HUES6 (cell line): ENCODE measurements around the gene SMYD2.

Source experiments
- H3K27ac ChIP-seq: 2 replicates; pipeline ENCODE4 v1.7.0; 2013; ENCODE audit warnings: low read depth, mild to moderate bottlenecking, low read length, inconsistent platforms
- H3K27me3 ChIP-seq: 2 replicates; pipeline ENCODE4 v1.6.1; 2013; ENCODE audit warnings: low read length; ENCODE audit not compliant: control insufficient read depth, insufficient read depth
- H3K36me3 ChIP-seq: 2 replicates; pipeline ENCODE4 v1.6.1; 2013; ENCODE audit warnings: low read length; ENCODE audit not compliant: control insufficient read depth, insufficient read depth
- H3K4me1 ChIP-seq: 2 replicates; pipeline ENCODE4 v1.6.1; 2013; ENCODE audit warnings: low read length; ENCODE audit not compliant: control insufficient read depth, insufficient read depth
- H3K4me3 ChIP-seq: 2 replicates; pipeline ENCODE4 v1.5.1; 2013; ENCODE audit warnings: low read depth, low read length
- H3K9ac ChIP-seq: one replicate; pipeline ENCODE4 v1.6.1; 2013; ENCODE audit warnings: mild to moderate bottlenecking, low read length
- H3K9me3 ChIP-seq: 2 replicates; pipeline ENCODE4 v1.6.1; 2013; ENCODE audit warnings: low read depth, low read length; ENCODE audit not compliant: control insufficient read depth, insufficient read depth

SMYD2 gene

GRCh38 chr1:214367841-214368240 is 86.9 kb downstream of the SMYD2 start:
- H3K27ac ChIP-seq, result no peak overlapping the region
- no peaks in the 10 kb centered on the region for H3K9me3 ChIP-seq
- H3K27me3 ChIP-seq, result no peaks in the 10 kb centered on the region
- H3K4me1 ChIP-seq, result peaks cover 22% of the 10 kb centered on the region; the same call in 1 of the 2 replicates
- peaks cover 76% of the 10 kb centered on the region for H3K36me3 ChIP-seq
- no peak overlapping the region for H3K9ac ChIP-seq
- no peak overlapping the region for H3K4me3 ChIP-seq

GRCh38 chr1:214369364-214369763 is 88.4 kb downstream of the SMYD2 start:
- Histone ChIP-seq H3K27ac (no peak overlapping the region), H3K36me3 (peaks cover 70% of the 10 kb centered on the region), H3K9me3 (no peaks in the 10 kb centered on the region), H3K27me3 (no peaks in the 10 kb centered on the region), H3K4me3 (no peak overlapping the region), H3K9ac (no peak overlapping the region), H3K4me1 (peaks cover 16% of the 10 kb centered on the region; the same call in 1 of the 2 replicates)

DNA sequence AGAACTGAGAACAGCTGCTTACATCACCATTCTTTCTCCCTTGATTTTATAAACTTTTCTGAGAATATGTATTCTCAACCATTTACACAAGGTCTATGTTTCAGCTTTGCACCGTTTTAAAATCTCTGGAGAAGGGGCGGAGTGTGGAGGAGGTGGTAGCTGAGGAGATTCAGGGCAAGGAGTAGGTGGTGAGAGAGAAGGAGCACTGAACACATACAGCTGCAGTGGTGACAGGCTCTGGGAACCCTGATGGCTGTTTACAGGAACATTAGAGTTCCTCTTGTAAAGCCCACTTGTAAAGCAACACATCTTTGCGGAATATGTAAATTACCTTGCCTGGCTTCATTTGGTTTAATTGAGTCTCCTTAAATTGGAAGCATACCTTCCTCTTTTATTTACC is 89.7 kb downstream of the SMYD2 start:
- Histone ChIP-seq H3K9me3 (no peaks in the 10 kb centered on the region), H3K4me3 (no peak overlapping the region), H3K36me3 (peaks cover 67% of the 10 kb centered on the region), H3K9ac (no peak overlapping the region), H3K27me3 (no peaks in the 10 kb centered on the region), H3K4me1 (peaks cover 15% of the 10 kb centered on the region; the same call in 1 of the 2 replicates), H3K27ac (no peak overlapping the region)

- no peak overlapping the region for H3K27ac ChIP-seq
- no peak overlapping the region for H3K4me3 ChIP-seq
- H3K9ac ChIP-seq, result no peak overlapping the region
- H3K27me3 ChIP-seq, result no peaks in the 10 kb centered on the region
- no peaks in the 10 kb centered on the region for H3K9me3 ChIP-seq
- peaks cover 15% of the 10 kb centered on the region; the same call in 1 of the 2 replicates for H3K4me1 ChIP-seq
- H3K36me3 ChIP-seq, result peaks cover 77% of the 10 kb centered on the region
These were observed 91.1 kb downstream of the SMYD2 start for GRCh38 chr1:214372092-214372491.

DNA sequence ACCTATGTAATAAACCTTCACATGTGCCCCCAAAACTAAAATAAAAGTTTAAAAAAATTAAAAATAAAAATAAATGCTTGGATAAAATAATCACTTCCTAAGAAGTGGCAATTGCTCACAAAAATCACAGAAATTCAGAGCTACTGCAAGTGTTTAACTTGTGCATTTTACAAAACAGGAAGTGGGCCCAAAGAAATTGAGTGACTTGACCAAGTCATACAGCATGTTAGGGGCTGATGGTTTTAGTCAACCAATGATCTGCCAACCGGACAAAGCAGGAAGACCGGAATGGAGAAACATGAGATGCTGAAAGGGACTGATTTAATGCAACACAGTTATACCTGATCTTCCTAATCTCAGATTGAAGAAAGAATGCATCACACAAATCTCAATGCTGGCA is 96.5 kb downstream of the SMYD2 start:
- no peaks in the 10 kb centered on the region for H3K27me3 ChIP-seq
- H3K27ac ChIP-seq, result no peak overlapping the region
- peaks cover 40% of the 10 kb centered on the region for H3K4me1 ChIP-seq
- no peaks in the 10 kb centered on the region for H3K9me3 ChIP-seq
- H3K9ac ChIP-seq, result no peak overlapping the region
- H3K36me3 ChIP-seq, result peaks cover 65% of the 10 kb centered on the region
- no peak overlapping the region for H3K4me3 ChIP-seq

GRCh38 chr1:214377886-214378285 is 96.9 kb downstream of the SMYD2 start:
- no peak overlapping the region for H3K27ac ChIP-seq
- H3K36me3 ChIP-seq, result peaks cover 66% of the 10 kb centered on the region
- H3K9ac ChIP-seq, result no peak overlapping the region
- H3K27me3 ChIP-seq, result no peaks in the 10 kb centered on the region
- no peaks in the 10 kb centered on the region for H3K9me3 ChIP-seq
- no peak overlapping the region for H3K4me3 ChIP-seq
- peaks cover 39% of the 10 kb centered on the region for H3K4me1 ChIP-seq

GRCh38 chr1:214378492-214378891 is 97.5 kb downstream of the SMYD2 start:
- Histone ChIP-seq H3K36me3 (peaks cover 72% of the 10 kb centered on the region), H3K4me3 (no peak overlapping the region), H3K4me1 (peaks cover 39% of the 10 kb centered on the region), H3K27ac (peak overlapping the region; percentile 91; the same call in 1 of the 2 replicates), H3K9me3 (no peaks in the 10 kb centered on the region), H3K27me3 (no peaks in the 10 kb centered on the region), H3K9ac (peak overlapping the region; percentile 44)

DNA sequence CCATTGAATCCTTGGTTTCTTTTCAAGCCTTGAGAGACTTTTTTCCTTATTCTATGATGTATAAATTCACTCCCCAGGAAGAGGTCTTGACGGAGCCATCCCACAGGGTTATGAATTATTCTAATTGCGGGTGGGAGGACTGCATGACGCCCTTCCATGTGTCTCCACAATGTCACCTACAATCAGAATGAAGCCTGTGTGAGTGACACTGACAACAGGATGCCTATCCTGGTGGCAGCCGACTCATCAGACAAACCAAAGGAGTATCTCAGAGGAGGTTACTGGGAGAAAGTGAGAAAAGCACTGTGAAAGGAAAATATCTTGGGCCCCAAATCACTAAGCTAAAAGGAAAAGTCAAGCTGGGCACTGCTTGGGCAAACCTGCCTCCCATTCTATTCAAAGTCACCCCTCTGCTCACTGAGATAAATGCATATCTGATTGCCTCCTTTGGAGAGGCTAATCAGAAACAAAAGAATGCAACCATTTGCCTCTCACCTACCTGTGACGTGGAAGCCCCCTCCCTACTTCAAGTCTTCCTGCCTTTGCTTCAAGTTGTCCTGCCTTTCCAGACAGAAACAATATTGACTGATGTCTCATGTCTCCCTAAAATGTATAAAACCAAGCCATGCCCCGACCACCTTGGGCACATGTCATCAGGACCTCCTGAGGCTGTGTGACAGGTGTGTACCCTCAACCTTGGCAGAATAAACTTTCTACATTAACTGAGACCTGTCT is 98.4 kb downstream of the SMYD2 start:
- Histone ChIP-seq H3K4me1 (peaks cover 39% of the 10 kb centered on the region), H3K27me3 (no peaks in the 10 kb centered on the region), H3K4me3 (no peak overlapping the region), H3K9ac (peak overlapping the region; percentile 44), H3K27ac (peak overlapping the region; percentile 91), H3K9me3 (no peaks in the 10 kb centered on the region), H3K36me3 (peaks cover 73% of the 10 kb centered on the region)

DNA sequence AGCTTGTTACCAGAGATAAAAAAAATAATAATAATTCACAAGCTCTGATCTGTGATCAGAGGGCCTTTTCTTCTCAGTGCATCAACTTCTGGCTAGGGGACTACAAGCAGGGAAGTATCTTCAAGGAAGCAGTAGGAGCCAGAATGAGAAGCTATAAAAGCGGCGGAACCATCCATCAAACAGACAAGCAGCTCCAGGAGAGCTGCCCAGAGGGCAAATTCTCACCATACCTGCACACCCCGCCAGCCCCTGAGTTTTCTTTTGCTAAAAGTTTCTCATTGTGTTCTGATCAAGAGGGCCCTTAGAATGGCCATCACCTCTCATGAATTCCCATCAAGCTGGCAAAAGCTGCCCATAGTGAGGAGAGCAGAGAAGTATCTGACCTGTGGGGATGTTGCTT is 99.4 kb downstream of the SMYD2 start:
- peak overlapping the region; percentile 91 for H3K27ac ChIP-seq
- peaks cover 76% of the 10 kb centered on the region for H3K36me3 ChIP-seq
- peaks cover 39% of the 10 kb centered on the region for H3K4me1 ChIP-seq
- peak overlapping the region; percentile 33 for H3K9ac ChIP-seq
- H3K27me3 ChIP-seq, result no peaks in the 10 kb centered on the region
- no peaks in the 10 kb centered on the region for H3K9me3 ChIP-seq
- H3K4me3 ChIP-seq, result no peak overlapping the region

GRCh38 chr1:214380986-214381695 is 100.2 kb downstream of the SMYD2 start:
- Histone ChIP-seq H3K9me3 (no peaks in the 10 kb centered on the region), H3K36me3 (peaks cover 79% of the 10 kb centered on the region), H3K4me3 (no peak overlapping the region), H3K27me3 (no peaks in the 10 kb centered on the region), H3K4me1 (peaks cover 39% of the 10 kb centered on the region), H3K9ac (no peak overlapping the region), H3K27ac (peak overlapping the region; percentile 83)
